ENCODE data around the gene TMC4.
"Not testable (repeated sequence)": the region's sequence is repeated elsewhere in the genome, so short reads cannot be mapped to it uniquely, and the experiment has no call there.

The TMC4 gene

DNA sequence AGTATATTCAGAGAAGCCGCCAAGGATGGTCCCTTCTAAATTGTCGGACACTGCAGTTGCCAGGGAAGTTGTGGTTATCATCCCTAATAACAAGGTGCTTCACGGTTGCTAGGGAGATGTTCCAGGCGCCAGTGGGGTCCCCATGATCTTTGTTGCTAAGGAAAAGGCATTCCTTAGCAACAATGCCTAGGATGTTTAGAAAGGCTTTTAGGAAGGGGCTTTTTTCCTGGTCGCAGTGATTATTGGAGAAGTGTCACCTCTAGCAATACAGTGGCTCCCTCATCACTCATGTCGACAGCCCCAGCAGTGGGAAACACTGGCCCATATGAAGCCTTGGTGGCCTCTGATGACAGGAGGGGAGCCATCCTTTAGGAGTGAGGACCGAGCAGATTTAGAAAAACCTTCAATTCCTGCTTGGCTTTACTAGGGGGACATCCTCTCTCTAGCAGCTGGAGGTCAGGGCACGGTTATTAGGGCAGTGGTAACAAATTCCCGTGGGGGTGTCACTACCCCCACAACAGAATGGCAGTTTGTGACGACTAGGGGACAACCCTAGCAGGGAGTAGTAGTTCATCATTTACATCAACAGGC is 6.4 kb upstream of the TMC4 start:
- DNase-seq (ENCODE audit: low read depth), result no peak

DNA sequence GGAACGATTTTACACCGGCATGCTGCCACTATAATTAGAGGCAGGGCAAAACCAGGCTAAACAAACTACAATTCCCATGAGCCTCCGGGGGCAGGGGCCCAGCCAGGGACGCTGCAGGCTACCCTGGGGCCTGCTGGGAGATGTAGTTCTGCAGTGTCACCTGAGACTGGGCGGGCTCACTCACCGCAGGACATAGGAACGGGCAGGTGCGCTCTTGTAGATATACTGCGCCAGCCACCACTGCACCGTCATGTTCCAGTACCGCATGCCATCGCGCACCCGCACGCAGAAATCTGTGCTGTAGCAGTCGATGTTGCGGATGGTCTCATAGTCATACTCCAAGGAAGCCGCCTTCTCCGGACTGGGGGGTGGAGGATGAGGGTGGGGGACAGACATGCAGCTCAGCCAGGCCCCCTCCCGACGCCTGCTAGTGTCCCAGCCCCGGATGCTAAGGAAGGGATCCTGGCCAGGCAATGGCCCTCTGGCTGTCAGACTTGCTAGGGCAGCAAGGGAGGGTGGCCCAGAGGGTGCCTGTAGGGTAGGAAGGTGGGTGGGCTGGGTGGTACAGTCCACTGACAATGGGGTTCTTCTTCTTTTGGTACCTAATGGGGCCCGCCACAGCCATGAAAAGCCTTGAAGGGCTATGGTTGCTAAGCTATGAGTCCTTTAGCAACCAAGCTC is 5.8 kb upstream of the TMC4 start:
- no peak for DNase-seq (ENCODE audit: low read depth)

GRCh38 chr19:54173951-54174834 is 1.2 kb upstream of the TMC4 start:
- DNase-seq (ENCODE audit: low read depth), result no peak

DNA sequence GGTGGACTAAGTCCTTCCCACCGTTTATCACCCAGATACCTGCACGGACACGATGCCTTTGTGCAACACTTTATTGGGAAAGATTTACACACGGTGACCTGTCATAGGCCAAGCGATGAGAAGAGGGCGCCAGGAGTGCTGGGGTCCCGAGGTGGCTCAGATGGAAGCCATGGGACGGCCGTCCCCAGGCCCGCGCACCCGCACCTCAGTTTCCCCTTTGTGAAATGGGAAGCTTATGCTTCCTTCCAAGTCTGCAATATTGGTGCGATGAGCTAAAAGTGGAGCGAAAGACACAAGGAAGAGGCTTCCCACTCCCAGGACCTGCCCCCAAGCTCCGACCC is 369 bp upstream of the TMC4 start:
- DNase-seq (ENCODE audit: low read depth), result no peak

DNA sequence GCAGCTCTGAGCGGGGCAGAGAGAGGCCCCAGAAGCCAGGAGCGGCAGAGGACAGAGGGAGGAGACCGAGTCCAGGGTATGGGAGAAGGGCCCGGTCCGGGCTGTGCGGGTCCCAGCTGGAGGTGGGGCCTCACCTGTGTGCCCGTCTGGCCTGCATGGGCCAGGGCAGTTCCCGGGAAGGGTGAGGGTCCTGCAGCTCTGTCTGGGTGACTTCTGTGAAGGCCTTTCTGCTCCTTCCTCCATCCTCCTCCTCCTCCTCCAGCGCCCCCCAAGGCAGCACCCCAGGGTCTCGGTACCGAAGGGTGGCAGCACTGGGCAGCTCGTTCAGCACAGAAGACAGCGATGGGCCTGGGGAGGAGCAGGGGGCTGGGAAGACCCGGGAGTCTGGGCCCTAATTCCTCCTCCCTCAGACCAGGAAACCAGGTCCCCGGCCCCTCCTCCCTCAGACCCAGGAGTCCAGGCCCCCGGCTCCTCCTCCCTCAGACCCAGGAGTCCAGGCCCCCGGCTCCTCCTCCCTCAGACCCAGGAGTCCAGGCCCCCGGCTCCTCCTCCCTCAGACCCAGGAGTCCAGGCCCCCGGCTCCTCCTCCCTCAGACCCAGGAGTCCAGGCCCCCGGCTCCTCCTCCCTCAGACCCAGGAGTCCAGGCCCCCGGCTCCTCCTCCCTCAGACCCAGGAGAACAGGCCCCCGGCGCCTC is 1.1 kb downstream of the TMC4 start:
- not testable (repeated sequence) for DNase-seq (ENCODE audit: low read depth)

DNA sequence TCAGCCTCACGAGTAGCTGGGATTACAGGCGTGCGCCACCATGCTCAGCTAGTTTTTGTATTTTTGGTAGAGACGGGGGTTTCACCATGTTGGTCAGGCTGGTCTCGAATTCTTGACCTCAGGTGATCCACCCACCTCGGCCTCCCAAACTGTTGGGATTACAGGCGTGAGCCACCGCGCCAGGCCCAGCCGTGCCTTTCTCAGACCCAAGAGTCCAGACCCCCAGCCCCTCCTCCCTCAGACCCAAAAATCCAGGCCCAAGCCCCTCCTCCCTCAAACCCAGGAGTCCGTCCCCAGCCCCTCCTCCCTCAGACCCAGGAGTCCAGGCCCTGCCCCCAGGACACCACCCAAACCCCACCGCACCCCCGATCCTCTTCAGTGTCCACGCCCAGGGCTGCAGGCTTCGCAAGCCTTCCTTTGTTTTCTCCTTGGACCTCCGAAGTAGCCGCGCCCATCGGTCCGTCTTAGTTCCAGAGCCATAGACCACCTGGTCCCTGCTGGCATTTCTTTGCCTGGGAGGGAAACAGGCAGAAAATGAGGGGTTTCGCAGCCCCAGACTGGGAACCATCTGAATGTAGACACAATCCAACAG is 3.7 kb downstream of the TMC4 start:
- no peak for DNase-seq (ENCODE audit: low read depth)

GRCh38 chr19:54168174-54168917 is 4.6 kb downstream of the TMC4 start:
- DNase-seq (ENCODE audit: low read depth), result no peak

DNA sequence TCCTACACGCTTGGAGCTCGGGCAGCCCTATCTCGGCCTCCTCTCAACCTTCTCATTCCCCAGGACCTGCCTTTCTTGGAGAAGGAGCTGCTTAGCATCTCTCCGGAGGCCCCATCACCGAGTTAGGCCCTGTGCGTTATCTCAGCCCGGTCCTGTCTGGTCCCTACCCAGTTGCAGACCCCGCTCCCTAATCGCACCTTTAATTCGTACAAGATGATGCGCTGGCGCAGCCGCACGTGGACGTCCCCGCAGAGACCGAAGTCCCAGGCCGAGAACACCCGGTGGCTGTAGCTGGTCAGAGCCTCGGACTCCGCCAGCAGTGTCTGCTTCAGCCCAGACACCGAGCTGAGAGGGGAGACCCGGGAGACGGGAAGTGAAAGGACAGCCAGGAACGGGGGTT is 7.7 kb downstream of the TMC4 start:
- no peak for DNase-seq (ENCODE audit: low read depth)

DNA sequence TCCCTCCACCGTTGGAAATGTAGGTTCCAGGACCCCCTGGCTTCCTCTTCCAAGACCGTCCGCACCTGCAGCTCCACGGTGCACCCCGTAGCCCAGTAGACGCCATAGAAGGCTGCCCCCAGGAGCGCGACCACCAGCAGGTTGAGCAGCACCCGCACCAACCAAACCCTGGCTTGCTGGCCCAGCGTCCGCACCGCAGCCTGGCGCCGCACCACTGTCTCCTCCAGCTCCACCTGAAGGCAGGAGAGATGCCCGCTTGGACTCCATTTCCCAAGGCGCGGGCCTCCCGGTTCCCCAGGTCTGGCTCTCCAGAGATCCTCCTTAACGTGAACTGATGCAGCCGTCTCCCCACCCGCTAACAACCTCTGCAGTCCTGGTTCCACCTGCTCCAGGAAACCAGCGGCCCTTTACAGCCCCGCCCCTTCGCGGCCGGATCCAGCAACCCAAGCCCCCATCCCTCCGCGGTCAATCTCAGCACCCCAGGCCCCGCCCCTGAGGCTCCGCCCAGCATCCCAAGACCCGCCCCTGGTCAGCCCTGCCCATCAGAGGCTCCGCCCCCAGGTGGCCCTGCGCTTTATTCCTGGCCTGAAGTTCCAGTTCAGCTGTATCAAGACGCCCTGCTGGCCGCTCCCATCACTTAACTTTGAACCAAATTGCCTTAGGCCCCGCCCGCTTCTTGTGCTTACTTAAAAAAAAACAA is 8.4 kb downstream of the TMC4 start:
- no peak for DNase-seq (ENCODE audit: low read depth)

DNA sequence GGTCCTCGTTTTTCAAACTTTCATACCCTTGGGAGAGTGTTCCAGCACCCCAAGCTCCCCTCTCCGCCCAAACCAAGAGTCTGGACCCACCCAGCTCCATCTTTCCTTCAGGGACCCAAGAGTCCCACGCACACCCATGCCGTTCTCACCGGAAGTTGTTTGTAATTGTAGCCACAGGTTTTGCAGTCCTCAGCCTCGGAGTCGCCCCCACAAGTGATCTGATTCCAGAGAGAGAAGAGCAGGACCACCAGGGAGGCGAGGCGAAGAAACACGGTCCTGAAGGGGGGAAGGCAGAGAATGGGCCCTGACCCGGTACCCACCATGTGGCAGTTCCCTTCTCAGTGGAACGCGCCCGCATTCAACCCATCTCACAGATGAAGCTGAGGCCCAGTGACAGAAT is 10.1 kb downstream of the TMC4 start:
- DNase-seq (ENCODE audit: low read depth), result no peak

- DNase-seq (ENCODE audit: low read depth), result no peak
These were observed 10.6 kb downstream of the TMC4 start for GRCh38 chr19:54162241-54162805.

DNA sequence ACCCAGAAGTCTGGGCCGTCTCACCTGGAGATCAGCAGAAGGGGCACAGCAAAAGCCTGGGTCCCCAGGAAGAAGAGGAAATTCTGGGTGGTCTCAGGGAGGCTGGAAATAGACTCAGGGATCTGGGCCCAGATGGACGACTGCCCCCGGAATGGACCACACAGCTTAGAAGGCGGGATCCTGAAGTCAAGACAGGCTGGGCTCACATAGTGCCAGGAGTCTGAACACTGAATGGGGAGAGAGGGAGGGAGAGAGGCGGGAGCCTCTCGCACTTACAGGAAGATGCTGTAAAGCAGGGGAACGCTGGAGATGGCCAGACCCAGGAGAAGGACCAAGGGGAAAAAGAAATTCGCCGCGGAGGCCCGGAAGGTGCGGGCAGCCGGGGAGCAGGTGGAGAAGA is 12.1 kb downstream of the TMC4 start:
- DNase-seq (ENCODE audit: low read depth), result no peak

- DNase-seq (ENCODE audit: low read depth), result no peak
These were observed 12.7 kb downstream of the TMC4 start for GRCh38 chr19:54160182-54160811.

DNA sequence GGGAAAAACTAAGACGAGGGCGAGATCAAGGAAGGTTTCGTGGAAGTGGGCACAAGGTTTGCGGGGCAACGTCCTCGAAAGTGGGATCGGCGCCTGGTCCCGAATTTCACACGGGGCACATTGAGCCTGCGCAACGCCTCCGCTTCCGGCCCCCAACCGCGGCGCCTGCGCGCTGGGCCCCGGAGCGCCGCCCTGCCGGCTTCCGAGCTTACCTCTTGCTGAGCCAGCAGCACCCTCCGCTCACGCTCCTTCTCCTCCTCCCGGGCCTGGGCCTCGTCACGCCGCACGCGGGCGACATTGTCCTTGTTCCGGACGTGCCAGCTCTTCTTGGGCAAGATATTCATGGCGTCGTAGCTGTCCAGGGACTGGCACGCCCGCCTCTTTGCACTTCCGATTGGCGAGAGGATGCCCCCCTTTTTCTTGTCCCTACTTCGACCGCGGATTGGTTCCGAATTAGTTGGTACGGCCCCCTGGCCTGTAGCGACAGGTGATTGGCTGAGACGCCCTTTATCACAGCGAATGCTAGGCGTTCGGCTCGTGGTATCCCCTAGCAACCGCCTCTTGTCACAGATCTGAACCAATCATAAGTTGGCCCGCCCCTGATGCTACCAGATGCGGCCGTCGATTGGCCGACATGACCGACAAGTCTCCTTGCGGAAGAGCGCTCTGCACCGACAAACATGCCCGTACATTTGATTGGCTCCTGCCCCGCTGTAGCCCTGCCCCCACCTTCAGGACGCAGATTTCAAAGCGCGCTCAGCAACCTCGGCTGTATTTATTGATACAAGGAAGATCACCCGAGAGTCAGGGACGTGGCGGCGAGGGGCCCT is 13.4 kb downstream of the TMC4 start, which contains the start of gene LENG1:
Gene LENG1 (minus strand): TSS at position 370 of the 830 bp plus-strand sequence. CDS start 26 bp downstream, at position 344.
- peak; percentile 100 for DNase-seq (ENCODE audit: low read depth)

DNA sequence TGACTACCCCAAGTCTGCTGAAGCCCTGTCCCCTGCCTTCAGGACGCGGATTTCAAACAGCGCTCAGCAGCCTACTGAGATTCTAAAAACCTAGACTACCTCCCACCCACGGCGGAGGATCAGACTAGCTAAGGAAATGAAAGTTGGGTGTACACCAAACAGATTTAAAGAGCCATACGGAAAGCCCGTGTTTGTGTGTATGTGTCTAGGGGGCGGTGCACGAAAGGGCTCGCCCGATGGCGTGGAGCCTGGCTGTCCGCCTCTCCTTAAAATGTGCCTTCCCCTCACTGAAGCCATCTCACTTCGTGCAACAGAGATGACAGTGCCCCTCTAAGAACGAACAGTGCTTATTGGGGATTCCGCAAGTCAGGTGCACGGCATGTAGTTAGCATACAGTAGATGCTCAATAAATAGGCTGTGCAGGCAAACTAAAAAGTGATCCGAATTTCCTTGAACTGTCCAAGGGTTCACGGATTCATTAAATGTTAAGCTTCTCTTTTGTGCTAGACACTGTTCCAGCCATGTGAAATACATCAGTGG is 14.1 kb downstream of the TMC4 start:
- no peak for DNase-seq (ENCODE audit: low read depth)

DNA sequence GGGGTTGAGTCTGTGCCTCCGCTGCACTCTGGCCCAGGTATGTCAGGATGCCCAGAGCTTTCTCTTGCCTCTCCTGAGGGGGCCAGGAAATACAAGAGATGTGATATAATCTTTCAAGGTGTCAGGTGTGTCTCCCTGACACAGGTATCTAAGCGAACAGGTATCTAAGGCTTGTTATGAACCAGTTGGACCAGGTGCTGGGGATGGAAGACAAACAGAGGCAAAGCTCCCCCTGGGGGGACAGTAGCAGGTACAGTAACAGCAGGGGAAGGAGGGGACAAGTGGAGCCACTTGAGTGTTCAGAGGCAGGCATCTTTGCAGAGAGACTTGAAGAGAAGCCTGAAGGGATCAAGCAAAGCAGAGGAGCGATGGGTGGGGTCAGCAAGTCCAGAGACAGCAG is 16.0 kb downstream of the TMC4 start:
- no peak for DNase-seq (ENCODE audit: low read depth)

DNA sequence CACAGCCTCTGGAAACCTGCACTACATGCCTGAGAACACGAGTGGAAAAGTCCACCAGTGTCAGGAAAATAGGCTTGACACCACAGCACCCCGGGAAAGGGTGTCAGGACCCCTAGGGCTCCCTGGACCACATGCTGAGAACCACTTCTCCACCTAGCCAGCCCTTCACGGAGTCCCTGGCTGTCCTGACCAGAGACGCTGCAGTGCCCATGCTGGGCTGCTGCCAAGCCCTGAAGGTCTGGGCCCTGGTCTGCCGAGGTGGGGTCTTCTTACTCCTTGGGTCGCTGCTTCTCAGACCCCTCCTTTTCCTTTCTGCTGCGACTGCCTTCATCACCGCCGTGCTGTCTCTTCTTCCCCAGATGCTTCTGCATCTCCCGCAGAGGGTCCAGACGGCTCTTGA is 16.5 kb downstream of the TMC4 start:
- no peak for DNase-seq (ENCODE audit: low read depth)

DNA sequence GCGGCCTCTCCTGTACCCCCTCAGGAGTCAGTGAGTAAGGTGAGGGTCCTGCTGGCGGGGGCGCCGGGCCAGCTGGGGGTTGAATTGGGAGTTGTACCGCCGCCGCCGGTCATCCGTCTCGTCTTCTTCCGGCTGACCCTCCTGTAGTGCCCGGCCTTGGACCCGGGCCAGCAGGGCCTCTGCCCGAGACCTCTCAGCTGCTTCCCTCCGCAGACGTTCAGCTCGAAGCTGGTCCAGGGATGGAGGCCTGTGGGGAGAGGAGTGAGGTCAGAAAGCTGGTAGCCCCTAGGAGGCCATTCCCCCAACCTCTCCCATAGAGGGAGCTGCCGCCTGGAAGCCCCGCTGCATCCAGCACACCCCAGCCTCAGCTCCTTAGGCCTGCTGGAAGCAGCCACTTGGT is 17.3 kb downstream of the TMC4 start:
- DNase-seq (ENCODE audit: low read depth), result no peak

All from GM04504 (cell line).